H1 (cell line): ENCODE measurements around the gene PRPF40B. TPM values are rescaled to one million over a fixed set of nuclear protein-coding genes. Genes with fewer than 3 reads are reported as not detected.

Experiments
- CHD7 ChIP-seq: fragments of 300-600 bp; sonication (generic); IDR thresholded peaks from 2 replicates; pipeline ENCODE4 v1.7.1; 2012; ENCODE audit warnings: low read length, moderate library complexity, mild to moderate bottlenecking, inconsistent platforms; ENCODE audit not compliant: insufficient replicate concordance
- CREB1 ChIP-seq: IDR thresholded peaks from 2 replicates; pipeline ENCODE4 v1.6.1; 2012; ENCODE audit warnings: inconsistent platforms
- E2F6 ChIP-seq: IDR thresholded peaks from 2 replicates; pipeline ENCODE4 v1.6.1; 2012; ENCODE audit warnings: inconsistent platforms
- FOSL1 ChIP-seq: IDR thresholded peaks from 2 replicates; pipeline ENCODE4 v1.6.1; 2011; ENCODE audit warnings: mild to moderate bottlenecking, low read depth, low read length, moderate library complexity; ENCODE audit not compliant: insufficient read depth
- HDAC2 ChIP-seq, 2 experiments: fragments of 300-600 bp in 1 of 2; sonication (generic) in 1 of 2; IDR thresholded peaks; 2 replicates each; pipeline ENCODE4 v1.6.1; 2011 to 2012; ENCODE audit warnings: low read depth in 2 of 2, low read length in 2 of 2, mild to moderate bottlenecking in 2 of 2, moderate library complexity in 2 of 2, borderline replicate concordance in 1 of 2, inconsistent platforms in 1 of 2
- KDM1A ChIP-seq: fragments of 200-600, 300-600 bp; sonication (generic); IDR thresholded peaks from 2 replicates; pipeline ENCODE4 v1.7.1; 2016; ENCODE audit warnings: mild to moderate bottlenecking, low read length, borderline replicate concordance
- POLR2A ChIP-seq, 2 experiments: IDR thresholded peaks; 1 replicate in 1 of 2; 2 replicates in 1 of 2; pipeline ENCODE4 v1.6.1; 2011; ENCODE audit warnings: low read depth in 2 of 2, low read length in 2 of 2, mild to moderate bottlenecking in 2 of 2; ENCODE audit errors: control extremely low read depth in 1 of 2
- SIRT6 ChIP-seq: IDR thresholded peaks from one replicate; pipeline ENCODE4 v1.7.1; 2012; ENCODE audit warnings: low read length, inconsistent platforms
- SP2 ChIP-seq: IDR thresholded peaks from 2 replicates; pipeline ENCODE4 v1.6.1; 2012; ENCODE audit warnings: mild to moderate bottlenecking, low read length, inconsistent platforms
- SRF ChIP-seq: IDR thresholded peaks from 2 replicates; pipeline ENCODE4 v1.6.1; 2011; ENCODE audit warnings: mild to moderate bottlenecking, low read depth, low read length, moderate library complexity
- TEAD4 ChIP-seq: IDR thresholded peaks from 2 replicates; pipeline ENCODE4 v1.6.1; 2012; ENCODE audit warnings: low read depth, low read length, inconsistent platforms, mixed read lengths
- polyA plus RNA-seq, 7 experiments: library from polyadenylated mRNA; depleted of rRNA in 3 of 7; stranded (reverse) in 5 of 7; unstranded in 2 of 7; fragments of >200 nt in 5 of 7; fragments of 200-250 nt in 2 of 7; gene quantifications; 1 replicate in 5 of 7; 2 replicates in 1 of 7; 4 replicates in 1 of 7; pipeline versions ENCODE4 v1.2.1 to v1.2.3, GENCODE V29; 2011 to 2013; ENCODE audit warnings: missing spikeins in 2 of 7, mixed read lengths in 2 of 7
- total RNA-seq: library from RNA; stranded (reverse); fragmentation: NEBNext Ultra II Directional; extraction: Animal tissue kit (Norgen Biotek cat#: 25700); gene quantifications from 2 replicates; pipeline ENCODE4 v1.2.1, GENCODE V29; 2021

The PRPF40B gene
- total and polyA plus RNA-seq, 2 of the 8 experiments (the other 6 are each of a cell fraction or from before 2014, with no cell fraction given) = 14.4 to 24.4 TPM

- TF ChIP-seq CHD7 (no peak), SRF (no peak), SP2 (no peak), FOSL1 (no peak), TEAD4 (no peak), POLR2A (IDR thresholded peaks at IDR 0.05; ENCODE audit: control extremely low read depth in 1 of 2, low read depth in 2 of 2, low read length in 2 of 2) (no peak), HDAC2 (IDR thresholded peaks at IDR 0.05; ENCODE audit: borderline replicate concordance in 1 of 2, low read depth in 2 of 2, low read length in 2 of 2) (no peak), SIRT6 (no peak), E2F6 (no peak), CREB1 (no peak), KDM1A (no peak)
These were observed 32.4 kb downstream of the PRPF40B start (continued) for GRCh38 chr12:49655595-49656236.
